Keratinocyte (primary cell): Measurements from ENCODE around the gene INPP4B. TPM values are rescaled to one million over a fixed set of nuclear protein-coding genes. Genes with fewer than 3 reads are reported as not detected.

ENCODE experiments used
- DNase-seq: peaks from one replicate; pipeline ENCODE4 v3.0.0-alpha.2; 2011; ENCODE audit warnings: low read depth, missing footprints, low spot score
- FAIRE-seq: peaks from 2 replicates; lab custom pipeline; 2011; peaks lifted over from hg19 to GRCh38; lab: Jason Lieb, UNC
- H2AFZ ChIP-seq: 2 replicates; pipeline ENCODE4 v1.6.0; 2012; ENCODE audit warnings: low read length, control low read depth, inconsistent platforms; ENCODE audit not compliant: control insufficient read depth
- H3K27ac ChIP-seq: 2 replicates; pipeline ENCODE4 v1.5.1; 2011; ENCODE audit warnings: low read length; ENCODE audit not compliant: control insufficient read depth, insufficient read depth
- H3K27me3 ChIP-seq: 3 replicates; pipeline ENCODE4 v1.6.0; 2011; ENCODE audit warnings: low read length; ENCODE audit not compliant: control insufficient read depth, insufficient read depth; ENCODE audit errors: extremely low read depth
- H3K36me3 ChIP-seq, 2 experiments: 2 replicates in 1 of 2; 3 replicates in 1 of 2; pipeline ENCODE4 v1.5.1; 2011; ENCODE audit warnings: low read length in 2 of 2, mild to moderate bottlenecking in 1 of 2; ENCODE audit not compliant: control insufficient read depth in 2 of 2, insufficient read depth in 2 of 2; ENCODE audit errors: extremely low read depth in 1 of 2
- H3K4me1 ChIP-seq: 3 replicates; pipeline ENCODE4 v1.5.1; 2011; ENCODE audit warnings: low read length; ENCODE audit not compliant: control insufficient read depth, insufficient read depth; ENCODE audit errors: extremely low read depth
- H3K4me2 ChIP-seq: 3 replicates; pipeline ENCODE4 v1.6.0; 2011; ENCODE audit warnings: low read depth, low read length; ENCODE audit not compliant: control insufficient read depth, insufficient read depth; ENCODE audit errors: extremely low read depth
- H3K4me3 ChIP-seq, 3 experiments: fragments of 200-600 bp in 1 of 3; sonication (generic) in 1 of 3; 2 replicates in 2 of 3; 3 replicates in 1 of 3; pipeline ENCODE4 v1.5.1; 2011 to 2016; ENCODE audit warnings: low read length in 3 of 3, mild to moderate bottlenecking in 3 of 3, control low read depth in 2 of 3, inconsistent platforms in 1 of 3, low read depth in 1 of 3, mixed read lengths in 1 of 3, mixed run types in 1 of 3, moderate library complexity in 1 of 3; ENCODE audit not compliant: control insufficient read depth in 2 of 3, insufficient read depth in 2 of 3; ENCODE audit errors: extremely low read depth in 1 of 3
- H3K79me2 ChIP-seq: 2 replicates; pipeline ENCODE4 v1.6.0; 2012; ENCODE audit warnings: low read length; ENCODE audit not compliant: control insufficient read depth, insufficient read depth
- H3K9ac ChIP-seq: 3 replicates; pipeline ENCODE4 v1.6.0; 2011; ENCODE audit warnings: low read length; ENCODE audit not compliant: control insufficient read depth, insufficient read depth; ENCODE audit errors: extremely low read depth
- H3K9me1 ChIP-seq: 3 replicates; pipeline ENCODE4 v1.6.0; 2011; ENCODE audit warnings: low read length; ENCODE audit not compliant: control insufficient read depth, insufficient read depth; ENCODE audit errors: extremely low read depth
- H3K9me3 ChIP-seq: 2 replicates; pipeline ENCODE4 v1.5.1; 2012; ENCODE audit warnings: low read depth, low read length; ENCODE audit not compliant: control insufficient read depth
- H4K20me1 ChIP-seq: 3 replicates; pipeline ENCODE4 v1.6.0; 2011; ENCODE audit warnings: low read length; ENCODE audit not compliant: control insufficient read depth, insufficient read depth; ENCODE audit errors: extremely low read depth
- CTCF ChIP-seq, 3 experiments: IDR thresholded peaks in 1 of 3; conservative IDR thresholded peaks in 1 of 3; optimal IDR thresholded peaks in 1 of 3; 2 replicates in 2 of 3; 3 replicates in 1 of 3; pipeline versions ENCODE3 to v1.5.1; 2011; ENCODE audit warnings: low read length in 3 of 3, mild to moderate bottlenecking in 3 of 3, moderate library complexity in 2 of 3, control low read depth in 1 of 3, inconsistent platforms in 1 of 3; ENCODE audit not compliant: insufficient read depth in 2 of 3; ENCODE audit errors: extremely low read depth in 1 of 3
- EZH2 ChIP-seq: IDR thresholded peaks from one replicate; pipeline ENCODE4 v1.6.1; 2012; ENCODE audit warnings: inconsistent platforms, mild to moderate bottlenecking, low read length, moderate library complexity
- dilution Hi-C: fragments of 300-500 bp; cut with MboI; formaldehyde crosslinking; loops from one replicate; pipeline ENCODE4 v1.7.0; 2020; ENCODE audit warnings: low sequenced_read_pairs; ENCODE audit not compliant: extremely low pct_ligation_motif_present
- polyA plus RNA-seq, 5 experiments: library from polyadenylated mRNA; depleted of rRNA in 3 of 5; stranded (reverse) in 3 of 5; stranded (forward) in 1 of 5; unstranded in 1 of 5; fragments of >200 nt; gene quantifications; 1 replicate in 1 of 5; 2 replicates in 3 of 5; 3 replicates in 1 of 5; pipeline versions ENCODE4 v1.2.1 to v1.2.3, GENCODE V29; 2011 to 2012; ENCODE audit warnings: missing spikeins in 2 of 5, low read depth in 1 of 5, low replicate concordance in 1 of 5

INPP4B gene
- polyA plus RNA-seq, 1 donor (not counting 4 experiments of a cell fraction or from before 2014, with no cell fraction given) = 50.2 TPM

GRCh38 chr4:142376204-142376603, 469.9 kb downstream of the INPP4B start:
- dilution Hi-C loops = loop anchor here (25.0 kb wide), 1 partner anchor 186 kb away; no protein-coding TSS in a partner anchor
- peaks cover 0 to 6% of the 10 kb centered on the region in 2 experiments for H3K36me3 ChIP-seq
- H3K79me2 ChIP-seq = peaks cover 89% of the 10 kb centered on the region
- no peaks in the 10 kb centered on the region for H3K9me3 ChIP-seq
- TF ChIP-seq EZH2 (no peak), CTCF (optimal IDR thresholded peaks at IDR 0.05 in 1 of 3, IDR thresholded peaks at IDR 0.05 in 1 of 3, conservative IDR thresholded peaks at IDR 0.05 in 1 of 3; ENCODE audit: extremely low read depth in 1 of 3, insufficient read depth in 2 of 3, low read length in 3 of 3) (no peak)
- no peaks in the 10 kb centered on the region for H3K27me3 ChIP-seq
- no peaks in the 10 kb centered on the region for H3K9me1 ChIP-seq
- H3K27ac ChIP-seq = no peak overlapping the region
- DNase-seq (no peak), FAIRE-seq (peak; percentile 68)
- no peak overlapping the region for H3K4me2 ChIP-seq
- no peak overlapping the region for H3K9ac ChIP-seq
- H2AFZ ChIP-seq = no peak overlapping the region
- peaks cover 60% of the 10 kb centered on the region for H3K4me1 ChIP-seq
- H3K4me3 ChIP-seq = no peak overlapping the region
- no peaks in the 10 kb centered on the region for H4K20me1 ChIP-seq

- Histone ChIP-seq H3K4me3 (no peak overlapping the region), H4K20me1 (no peaks in the 10 kb centered on the region), H3K27me3 (no peaks in the 10 kb centered on the region), H3K79me2 (peaks cover 96% of the 10 kb centered on the region), H3K4me2 (peak overlapping the region; percentile 41), H3K4me1 (peaks cover 42% of the 10 kb centered on the region), H3K36me3 (peaks cover 0 to 6% of the 10 kb centered on the region in 2 experiments), H3K9me1 (no peaks in the 10 kb centered on the region), H3K9me3 (peaks cover 2% of the 10 kb centered on the region), H3K27ac (peak overlapping the region; percentile 36), H3K9ac (no peak overlapping the region), H2AFZ (no peak overlapping the region)
- TF ChIP-seq CTCF (optimal IDR thresholded peaks at IDR 0.05 in 1 of 3, IDR thresholded peaks at IDR 0.05 in 1 of 3, conservative IDR thresholded peaks at IDR 0.05 in 1 of 3; ENCODE audit: extremely low read depth in 1 of 3, insufficient read depth in 2 of 3, low read length in 3 of 3) = no peak
- no peak for TF ChIP-seq EZH2
- no peak for DNase-seq
- no peak for FAIRE-seq
- dilution Hi-C loops = no loop called here
These were observed 472.5 kb downstream of the INPP4B start for GRCh38 chr4:142373610-142374009.
